ENCODE measurements around the gene DPP10.

DNA sequence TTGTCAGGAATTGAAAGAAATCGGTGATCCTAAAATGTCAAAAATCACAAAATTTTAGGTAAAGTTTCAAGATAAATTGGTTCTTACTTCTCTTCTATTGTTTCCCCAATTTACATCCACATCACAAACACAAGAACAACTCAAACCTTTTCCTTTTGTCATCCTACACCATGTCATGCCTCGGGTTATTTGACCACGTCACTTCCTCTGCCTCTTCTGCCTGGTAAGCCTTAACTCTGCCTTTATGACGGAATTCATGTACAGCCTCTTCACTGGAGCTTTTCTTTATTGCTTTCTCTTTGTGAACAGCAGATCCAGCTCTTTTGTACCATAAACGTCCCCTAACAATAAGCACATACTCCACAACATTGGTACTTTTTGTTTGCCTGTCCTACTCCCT, 258.0 kb downstream of the DPP10 start:
- TF ChIP-seq, protein P1, sequence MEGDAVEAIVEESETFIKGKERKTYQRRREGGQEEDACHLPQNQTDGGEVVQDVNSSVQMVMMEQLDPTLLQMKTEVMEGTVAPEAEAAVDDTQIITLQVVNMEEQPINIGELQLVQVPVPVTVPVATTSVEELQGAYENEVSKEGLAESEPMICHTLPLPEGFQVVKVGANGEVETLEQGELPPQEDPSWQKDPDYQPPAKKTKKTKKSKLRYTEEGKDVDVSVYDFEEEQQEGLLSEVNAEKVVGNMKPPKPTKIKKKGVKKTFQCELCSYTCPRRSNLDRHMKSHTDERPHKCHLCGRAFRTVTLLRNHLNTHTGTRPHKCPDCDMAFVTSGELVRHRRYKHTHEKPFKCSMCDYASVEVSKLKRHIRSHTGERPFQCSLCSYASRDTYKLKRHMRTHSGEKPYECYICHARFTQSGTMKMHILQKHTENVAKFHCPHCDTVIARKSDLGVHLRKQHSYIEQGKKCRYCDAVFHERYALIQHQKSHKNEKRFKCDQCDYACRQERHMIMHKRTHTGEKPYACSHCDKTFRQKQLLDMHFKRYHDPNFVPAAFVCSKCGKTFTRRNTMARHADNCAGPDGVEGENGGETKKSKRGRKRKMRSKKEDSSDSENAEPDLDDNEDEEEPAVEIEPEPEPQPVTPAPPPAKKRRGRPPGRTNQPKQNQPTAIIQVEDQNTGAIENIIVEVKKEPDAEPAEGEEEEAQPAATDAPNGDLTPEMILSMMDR (conservative IDR thresholded peaks at IDR 0.05; ENCODE audit: low read length) = no peak
- no peak for TF ChIP-seq EZH2phosphoT487 (IDR thresholded peaks at IDR 0.05; ENCODE audit: borderline replicate concordance)
